ENCODE results near the gene NASP. TPM values are rescaled to one million over a fixed set of nuclear protein-coding genes. Genes with fewer than 3 reads are reported as not detected.

The NASP gene
- total RNA-seq, 1 experiment from 2014 or later = 514 TPM

GRCh38 chr1:45629035-45629434 lies 45.2 kb downstream of the NASP start:
- Histone ChIP-seq H4K8ac (replicated peaks; ENCODE audit: insufficient read length, low read depth, low read length) (no peak overlapping the region), H3K4me1 (ENCODE audit: insufficient read depth, low read length) (no peaks in the 10 kb centered on the region), H3K79me1 (ENCODE audit: insufficient read depth, low read depth, low read length, poor library complexity, severe bottlenecking) (no peaks in the 10 kb centered on the region), H2BK15ac (ENCODE audit: low read depth, low read length) (no peak overlapping the region), H3K4me2 (ENCODE audit: insufficient read depth, insufficient read length, low read length) (no peak overlapping the region), H3K4ac (ENCODE audit: low read depth, low read length) (no peak overlapping the region), H3K79me2 (ENCODE audit: insufficient read depth, low read length) (no peaks in the 10 kb centered on the region), H4K91ac (ENCODE audit: insufficient read length, low read depth, low read length) (no peak overlapping the region), H2AFZ (ENCODE audit: low read length) (no peak overlapping the region), H3K56ac (ENCODE audit: insufficient read length, low read depth, low read length) (no peak overlapping the region), H3K23me2 (ENCODE audit: insufficient read length, low read depth, low read length, poor library complexity, severe bottlenecking) (no peaks in the 10 kb centered on the region), H3K18ac (ENCODE audit: insufficient read length, low read depth, low read length) (no peak overlapping the region), H2BK120ac (ENCODE audit: low read depth, low read length, poor library complexity, severe bottlenecking) (no peak overlapping the region), H3K9ac (ENCODE audit: extremely low read depth, insufficient read length, low read length) (no peak overlapping the region), H3K23ac (ENCODE audit: insufficient read length, low read depth, low read length) (no peak overlapping the region), H3K27me3 (ENCODE audit: insufficient read depth, low read length) (no peaks in the 10 kb centered on the region), H3K9me3 (ENCODE audit: control insufficient read depth, low read depth, low read length) (no peaks in the 10 kb centered on the region), H3T11ph (ENCODE audit: low read length) (no peak overlapping the region), H2BK20ac (ENCODE audit: low read depth, low read length, poor library complexity, severe bottlenecking) (no peak overlapping the region), H2AK5ac (ENCODE audit: insufficient read length, low read length) (no peak overlapping the region), H2BK12ac (ENCODE audit: insufficient read length, low read depth, low read length) (no peak overlapping the region), H3K27ac (ENCODE audit: insufficient read length, low read depth, low read length) (no peak overlapping the region), H4K20me1 (ENCODE audit: control insufficient read depth, insufficient read depth, insufficient read length) (no peaks in the 10 kb centered on the region), H4K5ac (ENCODE audit: insufficient read length, low read depth, low read length) (no peak overlapping the region), H2BK5ac (ENCODE audit: insufficient read length, low read length) (no peak overlapping the region), H3K14ac (ENCODE audit: insufficient read depth, low read length) (no peak overlapping the region)
- peaks cover 38 to 84% (median 73%) of the 10 kb centered on the region in 3 experiments; a peak in 6 of 7 replicates for H3K36me3 Mint-ChIP-seq (ENCODE audit: insufficient read depth in 1 of 3, low read depth in 3 of 3)
- H3K4me1 Mint-ChIP-seq = no peaks in the 10 kb centered on the region
- TF ChIP-seq CTCF (conservative IDR thresholded peaks at IDR 0.05) = no peak
- H3K27me3 Mint-ChIP-seq (ENCODE audit: low read depth) = no peaks in the 10 kb centered on the region
- no peak overlapping the region for H3K4me3 Mint-ChIP-seq
- no peak overlapping the region for H3K27ac Mint-ChIP-seq
- H3K9me3 Mint-ChIP-seq = no peaks in the 10 kb centered on the region
- no peak for DNase-seq

Measured in H9 (cell line).